GM12875 (cell line): ENCODE results near the gene CPXM1.

Experiments
- H3K4me3 ChIP-seq: one replicate; pipeline ENCODE4 v1.5.1; 2011; ENCODE audit warnings: low read depth, low read length, control low read depth
- CTCF ChIP-seq: IDR thresholded peaks from 2 replicates; pipeline ENCODE4 v1.5.1; 2011; ENCODE audit warnings: low read depth, mild to moderate bottlenecking, control low read depth, inconsistent platforms, low read length, moderate library complexity, borderline replicate concordance; ENCODE audit not compliant: insufficient read depth

Gene CPXM1

GRCh38 chr20:2748551-2749342 lies 51.7 kb downstream of the CPXM1 start:
- TF ChIP-seq CTCF, result no peak
- no peak overlapping the region for H3K4me3 ChIP-seq

GRCh38 chr20:2747676-2748235 lies 52.7 kb downstream of the CPXM1 start:
- no peak overlapping the region for H3K4me3 ChIP-seq
- no peak for TF ChIP-seq CTCF

GRCh38 chr20:2746636-2747265 lies 53.7 kb downstream of the CPXM1 start:
- no peak for TF ChIP-seq CTCF
- H3K4me3 ChIP-seq, result no peak overlapping the region

GRCh38 chr20:2745936-2746635 lies 54.3 kb downstream of the CPXM1 start:
- no peak overlapping the region for H3K4me3 ChIP-seq
- TF ChIP-seq CTCF, result no peak

GRCh38 chr20:2745060-2745910 lies 55.1 kb downstream of the CPXM1 start:
- TF ChIP-seq CTCF, result no peak
- H3K4me3 ChIP-seq, result no peak overlapping the region
